Neural cell (in vitro differentiated cells): ENCODE measurements around the gene CIBAR2. TPM values are rescaled to one million over a fixed set of nuclear protein-coding genes. Genes with fewer than 3 reads are reported as not detected.

Experiments
- H2AFZ ChIP-seq: fragments of 200-600, 300-800 bp; sonication (generic), shearing (Covaris generic); 2 replicates; pipeline ENCODE4 v1.6.0; 2014; ENCODE audit warnings: low read depth, mild to moderate bottlenecking, antibody characterized with exemption, low read length, moderate library complexity
- H3F3A ChIP-seq: fragments of 200-600 bp; shearing (Covaris generic); 2 replicates; pipeline ENCODE4 v1.6.1; 2016; ENCODE audit warnings: mild to moderate bottlenecking, moderate library complexity, mixed read lengths, antibody characterized with exemption, low read length; ENCODE audit not compliant: insufficient read depth, poor library complexity, severe bottlenecking
- H3K27ac ChIP-seq: fragments of 200-600, 300-800 bp; sonication (generic), shearing (Covaris generic); 2 replicates; pipeline ENCODE4 v1.5.1; 2014; ENCODE audit warnings: mild to moderate bottlenecking, low read length, moderate library complexity
- H3K27me3 ChIP-seq: fragments of 300-800, 200-600 bp; sonication (generic), shearing (Covaris generic); 2 replicates; pipeline ENCODE4 v1.6.0; 2014; ENCODE audit warnings: mild to moderate bottlenecking, low read depth, low read length, moderate library complexity; ENCODE audit not compliant: insufficient read depth
- H3K36me3 ChIP-seq: fragments of 300-800, 200-600 bp; sonication (generic), shearing (Covaris generic); 2 replicates; pipeline ENCODE4 v1.5.1; 2014; ENCODE audit warnings: mild to moderate bottlenecking, antibody characterized with exemption, low read length, moderate library complexity; ENCODE audit not compliant: insufficient read depth
- H3K4me2 ChIP-seq: fragments of 300-800, 200-600 bp; sonication (generic), shearing (Covaris generic); 2 replicates; pipeline ENCODE4 v1.6.0; 2014; ENCODE audit warnings: mild to moderate bottlenecking, low read length
- H3K4me3 ChIP-seq: fragments of 300-800, 200-600 bp; sonication (generic), shearing (Covaris generic); 2 replicates; pipeline ENCODE4 v1.5.1; 2014; ENCODE audit warnings: mild to moderate bottlenecking, low read length, moderate library complexity
- H3K79me2 ChIP-seq: fragments of 200-600 bp; shearing (Covaris generic); replicated peaks from 2 replicates; pipeline ENCODE4 v1.6.0; 2014; ENCODE audit warnings: mild to moderate bottlenecking, low read length, moderate library complexity; ENCODE audit not compliant: insufficient read depth
- H3K9ac ChIP-seq: fragments of 300-800, 200-600 bp; sonication (generic), shearing (Covaris generic); 2 replicates; pipeline ENCODE4 v1.6.1; 2016; ENCODE audit warnings: mild to moderate bottlenecking, low read length, mixed read lengths
- H3K9me2 ChIP-seq: fragments of 200-600 bp; shearing (Covaris generic); 2 replicates; pipeline ENCODE4 v1.6.1; 2016; ENCODE audit warnings: mild to moderate bottlenecking, low read length, mixed read lengths; ENCODE audit not compliant: insufficient read depth
- H3K9me3 ChIP-seq: fragments of 200-600, 300-800 bp; sonication (generic), shearing (Covaris generic); 2 replicates; pipeline ENCODE4 v1.6.1; 2016; ENCODE audit warnings: mild to moderate bottlenecking, mixed run types, low read length, moderate library complexity, mixed read lengths
- H4K20me1 ChIP-seq: fragments of 200-600 bp; shearing (Covaris generic); 2 replicates; pipeline ENCODE4 v1.6.1; 2016; ENCODE audit warnings: mild to moderate bottlenecking, mixed run types; ENCODE audit not compliant: insufficient read depth
- EP300 ChIP-seq: fragments of 450-650 bp; conservative IDR thresholded peaks from 2 replicates; pipeline ENCODE4 v1.6.1; 2014; ENCODE audit warnings: antibody characterized with exemption, mild to moderate bottlenecking, moderate library complexity; ENCODE audit not compliant: poor library complexity, severe bottlenecking
- EZH2 ChIP-seq: fragments of 200-600, 300-800 bp; shearing (Covaris generic), sonication (generic); IDR thresholded peaks from 2 replicates; pipeline ENCODE4 v1.6.1; 2014; ENCODE audit warnings: antibody characterized with exemption, low read length, borderline replicate concordance, mild to moderate bottlenecking; ENCODE audit not compliant: insufficient read depth, poor library complexity, severe bottlenecking
- MXI1 ChIP-seq: fragments of 450-650 bp; conservative IDR thresholded peaks from 2 replicates; pipeline ENCODE4 v1.6.1; 2014; ENCODE audit warnings: antibody characterized with exemption, mild to moderate bottlenecking; ENCODE audit not compliant: poor library complexity, severe bottlenecking
- POLR2AphosphoS5 ChIP-seq: IDR thresholded peaks from 2 replicates; pipeline ENCODE4 v1.6.1; 2012
- RAD21 ChIP-seq: fragments of 450-650 bp; conservative IDR thresholded peaks from 2 replicates; pipeline ENCODE4 v1.6.1; 2014; ENCODE audit warnings: antibody characterized with exemption, mild to moderate bottlenecking, moderate library complexity
- SMC3 ChIP-seq: fragments of 450-650 bp; conservative IDR thresholded peaks from 2 replicates; pipeline ENCODE4 v1.6.1; 2014; ENCODE audit warnings: antibody characterized with exemption, mild to moderate bottlenecking, moderate library complexity; ENCODE audit not compliant: poor library complexity
- TAF1 ChIP-seq: IDR thresholded peaks from 2 replicates; pipeline ENCODE4 v1.6.1; 2012; ENCODE audit warnings: low read depth
- polyA plus RNA-seq: library from polyadenylated mRNA; depleted of rRNA; stranded (reverse); fragments of >200 nt; gene quantifications from 2 replicates; pipeline ENCODE4 v1.2.3, GENCODE V29; 2014
- TF ChIP-seq, protein P1 (sequence below): fragments of 450-650 bp; IDR thresholded peaks from 2 replicates; pipeline ENCODE4 v1.5.1; 2014; ENCODE audit warnings: antibody characterized with exemption, mild to moderate bottlenecking, moderate library complexity; ENCODE audit not compliant: poor library complexity, severe bottlenecking
- TF ChIP-seq, protein P2 (sequence below): IDR thresholded peaks from 2 replicates; pipeline ENCODE4 v1.6.1; 2012; ENCODE audit warnings: borderline replicate concordance

CIBAR2 gene
- polyA plus RNA-seq, 1 donor from 2014 or later, result not detected

DNA sequence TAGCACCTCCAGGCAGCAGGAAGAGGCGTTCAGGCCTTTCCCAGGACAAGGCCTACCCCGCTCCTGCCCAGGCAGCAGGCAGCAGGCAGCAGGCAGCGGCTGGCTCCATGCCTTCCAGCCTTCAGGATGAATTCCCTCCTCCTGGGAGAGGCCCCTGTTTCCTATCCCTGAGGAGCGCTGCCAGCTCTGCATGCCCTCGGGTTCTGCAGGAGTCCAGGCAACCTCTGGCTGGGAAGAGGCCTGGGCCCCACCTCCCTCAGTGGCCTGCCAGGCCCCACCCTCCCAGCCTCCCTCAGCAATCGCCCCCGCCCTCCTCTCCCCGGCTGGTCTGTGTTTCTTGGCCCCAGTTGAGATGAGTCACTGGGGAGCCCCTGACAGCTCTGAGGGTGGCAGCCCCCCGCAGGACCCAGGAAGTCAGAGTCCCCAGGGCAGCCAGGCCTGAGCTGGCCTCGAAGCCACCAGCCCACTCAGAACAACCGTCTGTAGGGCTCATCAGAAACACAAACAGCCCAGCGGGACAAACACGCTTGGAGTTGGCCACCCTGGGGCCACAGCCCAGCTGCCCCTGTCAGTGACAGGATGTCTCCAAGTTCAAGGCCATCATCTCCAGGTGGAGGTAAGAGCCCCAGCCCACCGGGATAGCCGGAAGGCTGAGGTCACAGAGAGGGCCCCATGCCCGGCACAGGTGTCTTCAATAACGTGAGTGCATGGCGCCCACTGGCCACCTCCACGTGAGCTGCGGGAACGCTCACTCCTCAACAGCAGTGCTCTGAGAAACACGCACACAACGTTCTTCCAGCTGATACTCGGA is 39.5 kb upstream of the CIBAR2 start:
- H3K4me2 ChIP-seq, result no peak overlapping the region
- no peaks in the 10 kb centered on the region for H3F3A ChIP-seq
- no peaks in the 10 kb centered on the region for H3K9me3 ChIP-seq
- H3K79me2 ChIP-seq, result no peaks in the 10 kb centered on the region
- H3K27me3 ChIP-seq, result no peaks in the 10 kb centered on the region
- H2AFZ ChIP-seq, result no peak overlapping the region
- H3K9ac ChIP-seq, result no peak overlapping the region
- no peaks in the 10 kb centered on the region for H3K9me2 ChIP-seq
- no peaks in the 10 kb centered on the region for H3K36me3 ChIP-seq
- H3K27ac ChIP-seq, result no peak overlapping the region
- H4K20me1 ChIP-seq, result no peaks in the 10 kb centered on the region
- no peak for TF ChIP-seq EP300
- no peak for TF ChIP-seq EZH2
- TF ChIP-seq MXI1, result no peak
- TF ChIP-seq POLR2AphosphoS5, result no peak
- TF ChIP-seq RAD21, result no peak
- TF ChIP-seq, protein P1, sequence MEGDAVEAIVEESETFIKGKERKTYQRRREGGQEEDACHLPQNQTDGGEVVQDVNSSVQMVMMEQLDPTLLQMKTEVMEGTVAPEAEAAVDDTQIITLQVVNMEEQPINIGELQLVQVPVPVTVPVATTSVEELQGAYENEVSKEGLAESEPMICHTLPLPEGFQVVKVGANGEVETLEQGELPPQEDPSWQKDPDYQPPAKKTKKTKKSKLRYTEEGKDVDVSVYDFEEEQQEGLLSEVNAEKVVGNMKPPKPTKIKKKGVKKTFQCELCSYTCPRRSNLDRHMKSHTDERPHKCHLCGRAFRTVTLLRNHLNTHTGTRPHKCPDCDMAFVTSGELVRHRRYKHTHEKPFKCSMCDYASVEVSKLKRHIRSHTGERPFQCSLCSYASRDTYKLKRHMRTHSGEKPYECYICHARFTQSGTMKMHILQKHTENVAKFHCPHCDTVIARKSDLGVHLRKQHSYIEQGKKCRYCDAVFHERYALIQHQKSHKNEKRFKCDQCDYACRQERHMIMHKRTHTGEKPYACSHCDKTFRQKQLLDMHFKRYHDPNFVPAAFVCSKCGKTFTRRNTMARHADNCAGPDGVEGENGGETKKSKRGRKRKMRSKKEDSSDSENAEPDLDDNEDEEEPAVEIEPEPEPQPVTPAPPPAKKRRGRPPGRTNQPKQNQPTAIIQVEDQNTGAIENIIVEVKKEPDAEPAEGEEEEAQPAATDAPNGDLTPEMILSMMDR, result no peak
- TF ChIP-seq, protein P2, sequence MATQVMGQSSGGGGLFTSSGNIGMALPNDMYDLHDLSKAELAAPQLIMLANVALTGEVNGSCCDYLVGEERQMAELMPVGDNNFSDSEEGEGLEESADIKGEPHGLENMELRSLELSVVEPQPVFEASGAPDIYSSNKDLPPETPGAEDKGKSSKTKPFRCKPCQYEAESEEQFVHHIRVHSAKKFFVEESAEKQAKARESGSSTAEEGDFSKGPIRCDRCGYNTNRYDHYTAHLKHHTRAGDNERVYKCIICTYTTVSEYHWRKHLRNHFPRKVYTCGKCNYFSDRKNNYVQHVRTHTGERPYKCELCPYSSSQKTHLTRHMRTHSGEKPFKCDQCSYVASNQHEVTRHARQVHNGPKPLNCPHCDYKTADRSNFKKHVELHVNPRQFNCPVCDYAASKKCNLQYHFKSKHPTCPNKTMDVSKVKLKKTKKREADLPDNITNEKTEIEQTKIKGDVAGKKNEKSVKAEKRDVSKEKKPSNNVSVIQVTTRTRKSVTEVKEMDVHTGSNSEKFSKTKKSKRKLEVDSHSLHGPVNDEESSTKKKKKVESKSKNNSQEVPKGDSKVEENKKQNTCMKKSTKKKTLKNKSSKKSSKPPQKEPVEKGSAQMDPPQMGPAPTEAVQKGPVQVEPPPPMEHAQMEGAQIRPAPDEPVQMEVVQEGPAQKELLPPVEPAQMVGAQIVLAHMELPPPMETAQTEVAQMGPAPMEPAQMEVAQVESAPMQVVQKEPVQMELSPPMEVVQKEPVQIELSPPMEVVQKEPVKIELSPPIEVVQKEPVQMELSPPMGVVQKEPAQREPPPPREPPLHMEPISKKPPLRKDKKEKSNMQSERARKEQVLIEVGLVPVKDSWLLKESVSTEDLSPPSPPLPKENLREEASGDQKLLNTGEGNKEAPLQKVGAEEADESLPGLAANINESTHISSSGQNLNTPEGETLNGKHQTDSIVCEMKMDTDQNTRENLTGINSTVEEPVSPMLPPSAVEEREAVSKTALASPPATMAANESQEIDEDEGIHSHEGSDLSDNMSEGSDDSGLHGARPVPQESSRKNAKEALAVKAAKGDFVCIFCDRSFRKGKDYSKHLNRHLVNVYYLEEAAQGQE, result no peak
- no peak for TF ChIP-seq SMC3
- TF ChIP-seq TAF1, result no peak
- H3K4me3 ChIP-seq, result no peak overlapping the region

DNA sequence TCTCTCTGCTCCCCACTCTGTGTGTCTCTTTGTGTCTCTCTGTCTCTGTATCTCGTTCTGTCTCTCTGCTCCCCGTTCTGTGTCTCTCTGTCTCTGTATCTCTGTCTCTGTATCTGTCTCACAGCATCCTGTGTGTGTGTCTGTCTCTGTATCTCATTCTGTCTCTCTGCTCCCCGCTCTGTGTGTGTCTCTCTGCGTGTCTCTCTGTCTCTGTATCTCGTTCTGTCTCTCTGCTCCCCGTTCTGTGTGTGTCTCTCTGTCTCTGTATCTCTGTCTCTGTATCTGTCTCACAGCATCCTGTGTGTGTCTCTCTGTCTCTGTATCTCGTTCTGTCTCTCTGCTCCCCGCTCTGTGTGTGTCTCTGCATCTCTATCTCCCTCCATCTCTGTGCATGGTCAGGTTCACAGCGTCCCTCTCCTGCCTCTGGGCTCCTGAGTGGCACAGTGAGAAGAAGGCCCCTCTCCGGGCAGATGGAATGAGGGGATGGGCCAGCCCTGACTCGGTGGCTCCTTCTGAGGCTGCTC is 38.9 kb upstream of the CIBAR2 start:
- no peak overlapping the region for H2AFZ ChIP-seq
- H3K27me3 ChIP-seq, result no peaks in the 10 kb centered on the region
- H3K4me3 ChIP-seq, result no peak overlapping the region
- no peak overlapping the region for H3K9ac ChIP-seq
- no peak overlapping the region for H3K4me2 ChIP-seq
- H3K36me3 ChIP-seq, result no peaks in the 10 kb centered on the region
- H3K79me2 ChIP-seq, result no peaks in the 10 kb centered on the region
- H3K9me3 ChIP-seq, result no peaks in the 10 kb centered on the region
- no peaks in the 10 kb centered on the region for H3K9me2 ChIP-seq
- H3K27ac ChIP-seq, result no peak overlapping the region
- H3F3A ChIP-seq, result no peaks in the 10 kb centered on the region
- no peaks in the 10 kb centered on the region for H4K20me1 ChIP-seq
- no peak for TF ChIP-seq POLR2AphosphoS5
- no peak for TF ChIP-seq TAF1
- TF ChIP-seq SMC3, result no peak
- TF ChIP-seq, protein P1, result no peak
- TF ChIP-seq EZH2, result no peak
- no peak for TF ChIP-seq MXI1
- TF ChIP-seq, protein P2, result no peak
- TF ChIP-seq RAD21, result no peak
- TF ChIP-seq EP300, result no peak
